ENCODE data around the gene TP53RK.

The TP53RK gene

GRCh38 chr20:46720776-46721425, 31.7 kb upstream of the TP53RK start:
- Histone ChIP-seq H2AFZ (ENCODE audit: insufficient read depth, low read length, poor library complexity) (no peak overlapping the region), H2BK120ac (ENCODE audit: insufficient read depth, low read length, poor library complexity) (no peak overlapping the region), H3K9me3 (ENCODE audit: insufficient read depth, low read depth, low read length) (no peaks in the 10 kb centered on the region), H3K27ac (ENCODE audit: low read depth, low read length) (no peak overlapping the region), H3K18ac (ENCODE audit: low read length) (no peak overlapping the region), H3K4me2 (ENCODE audit: low read length) (no peak overlapping the region), H2BK12ac (ENCODE audit: low read length) (no peak overlapping the region), H3K4me1 (ENCODE audit: control insufficient read depth in 1 of 2, insufficient read depth in 2 of 2, low read length in 2 of 2) (no peaks in the 10 kb centered on the region), H3K36me3 (ENCODE audit: control insufficient read depth in 1 of 2, insufficient read depth in 2 of 2, low read length in 2 of 2) (peaks cover 7 to 8% of the 10 kb centered on the region in 2 experiments), H2BK5ac (ENCODE audit: low read depth, low read length, poor library complexity) (no peak overlapping the region), H3K14ac (ENCODE audit: low read length) (no peak overlapping the region), H3K9ac (ENCODE audit: low read length) (no peak overlapping the region), H2AK5ac (ENCODE audit: low read length) (no peak overlapping the region), H4K8ac (ENCODE audit: low read depth, low read length) (no peak overlapping the region), H3K23ac (ENCODE audit: low read length) (no peak overlapping the region), H3K79me2 (ENCODE audit: control insufficient read depth, insufficient read depth, low read length, poor library complexity) (no peaks in the 10 kb centered on the region), H3K4ac (ENCODE audit: low read depth, low read length) (no peak overlapping the region), H3K4me3 (ENCODE audit: low read depth, low read length) (no peak overlapping the region), H4K12ac (ENCODE audit: low read depth, low read length) (no peak overlapping the region), H3K27me3 (ENCODE audit: insufficient read depth, low read length) (no peaks in the 10 kb centered on the region), H3K79me1 (ENCODE audit: low read length) (no peaks in the 10 kb centered on the region), H4K91ac (ENCODE audit: low read depth, low read length) (no peak overlapping the region)
- DNase-seq, result no peak

DNA sequence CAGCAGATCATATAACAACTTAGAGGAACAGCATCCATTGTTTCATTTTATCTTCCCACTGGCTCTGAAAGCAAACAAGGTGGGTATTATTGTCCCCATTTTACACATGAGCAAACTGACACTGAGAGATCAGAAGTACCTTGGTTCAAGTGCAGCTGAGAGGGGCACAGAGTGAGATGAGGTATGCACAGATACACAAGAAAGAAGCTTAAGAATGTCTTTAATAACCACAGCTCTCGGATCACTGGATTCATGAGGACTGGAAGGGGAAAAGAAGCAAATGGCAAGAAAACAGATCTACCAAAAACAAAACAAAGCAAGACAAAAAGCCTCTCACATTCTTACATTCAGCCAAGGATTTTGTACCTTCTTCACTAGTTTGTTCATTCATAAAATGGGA, 30.8 kb upstream of the TP53RK start:
- Histone ChIP-seq H3K4me3 (ENCODE audit: low read depth, low read length) (no peak overlapping the region), H3K4ac (ENCODE audit: low read depth, low read length) (no peak overlapping the region), H3K36me3 (ENCODE audit: control insufficient read depth in 1 of 2, insufficient read depth in 2 of 2, low read length in 2 of 2) (no peaks in the 10 kb centered on the region), H3K23ac (ENCODE audit: low read length) (no peak overlapping the region), H2AK5ac (ENCODE audit: low read length) (no peak overlapping the region), H3K9me3 (ENCODE audit: insufficient read depth, low read depth, low read length) (no peaks in the 10 kb centered on the region), H2BK12ac (ENCODE audit: low read length) (no peak overlapping the region), H3K27ac (ENCODE audit: low read depth, low read length) (no peak overlapping the region), H4K8ac (ENCODE audit: low read depth, low read length) (no peak overlapping the region), H3K27me3 (ENCODE audit: insufficient read depth, low read length) (no peaks in the 10 kb centered on the region), H4K12ac (ENCODE audit: low read depth, low read length) (no peak overlapping the region), H4K91ac (ENCODE audit: low read depth, low read length) (no peak overlapping the region), H3K79me1 (ENCODE audit: low read length) (no peaks in the 10 kb centered on the region), H3K14ac (ENCODE audit: low read length) (no peak overlapping the region), H3K4me2 (ENCODE audit: low read length) (no peak overlapping the region), H2AFZ (ENCODE audit: insufficient read depth, low read length, poor library complexity) (no peak overlapping the region), H3K79me2 (ENCODE audit: control insufficient read depth, insufficient read depth, low read length, poor library complexity) (no peaks in the 10 kb centered on the region), H3K18ac (ENCODE audit: low read length) (no peak overlapping the region), H3K4me1 (ENCODE audit: control insufficient read depth in 1 of 2, insufficient read depth in 2 of 2, low read length in 2 of 2) (peaks cover 0 to 2% of the 10 kb centered on the region in 2 experiments), H2BK120ac (ENCODE audit: insufficient read depth, low read length, poor library complexity) (no peak overlapping the region), H2BK5ac (ENCODE audit: low read depth, low read length, poor library complexity) (no peak overlapping the region), H3K9ac (ENCODE audit: low read length) (no peak overlapping the region)
- DNase-seq, result no peak
- no CpG with 5 or more reads among the region's 1 CpG for WGBS (ENCODE audit: extremely low coverage, insufficient coverage, insufficient read length)

DNA sequence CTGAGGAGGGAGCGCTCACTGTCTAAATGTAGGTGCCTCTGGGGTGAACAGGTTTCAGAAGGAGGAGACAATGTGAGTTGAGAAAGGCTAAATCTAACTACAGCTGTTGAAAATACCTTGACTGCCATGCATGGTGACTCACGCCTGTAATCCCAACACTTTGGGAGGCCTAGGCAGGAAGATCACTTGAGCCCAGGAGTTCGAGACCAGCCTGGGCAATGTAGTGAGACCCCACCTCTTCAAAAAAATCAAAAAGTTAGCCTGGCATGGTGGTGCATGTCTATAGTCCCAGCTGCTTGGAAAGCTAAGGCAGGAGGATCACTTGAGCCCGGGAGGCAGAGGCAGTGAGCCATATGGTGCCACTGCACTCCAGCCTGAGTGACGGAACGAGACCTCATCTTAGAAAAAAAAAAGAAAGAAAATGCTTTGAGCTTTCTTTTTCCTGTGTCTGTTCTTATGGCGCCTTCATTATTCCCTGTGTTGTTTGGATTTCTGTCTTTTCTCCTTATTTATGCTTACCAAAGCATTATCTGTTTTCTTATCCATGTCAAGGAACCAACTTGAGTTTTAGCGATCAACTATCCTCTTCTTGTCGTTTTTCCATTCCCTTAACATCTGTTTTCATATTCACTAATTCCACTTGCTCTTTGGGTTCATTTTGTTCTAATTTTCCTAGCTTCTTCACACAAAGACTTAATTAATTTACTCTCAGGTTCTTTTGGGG, 28.7 kb upstream of the TP53RK start:
- Histone ChIP-seq H2AFZ (ENCODE audit: insufficient read depth, low read length, poor library complexity) (no peak overlapping the region), H2BK12ac (ENCODE audit: low read length) (no peak overlapping the region), H3K4me3 (ENCODE audit: low read depth, low read length) (no peak overlapping the region), H2BK5ac (ENCODE audit: low read depth, low read length, poor library complexity) (no peak overlapping the region), H3K27me3 (ENCODE audit: insufficient read depth, low read length) (no peaks in the 10 kb centered on the region), H3K23ac (ENCODE audit: low read length) (no peak overlapping the region), H3K4me2 (ENCODE audit: low read length) (no peak overlapping the region), H3K14ac (ENCODE audit: low read length) (no peak overlapping the region), H2AK5ac (ENCODE audit: low read length) (no peak overlapping the region), H3K79me2 (ENCODE audit: control insufficient read depth, insufficient read depth, low read length, poor library complexity) (no peaks in the 10 kb centered on the region), H3K9ac (ENCODE audit: low read length) (no peak overlapping the region), H3K27ac (ENCODE audit: low read depth, low read length) (no peak overlapping the region), H3K18ac (ENCODE audit: low read length) (no peak overlapping the region), H4K8ac (ENCODE audit: low read depth, low read length) (no peak overlapping the region), H4K12ac (ENCODE audit: low read depth, low read length) (no peak overlapping the region), H3K4ac (ENCODE audit: low read depth, low read length) (no peak overlapping the region), H3K4me1 (ENCODE audit: control insufficient read depth in 1 of 2, insufficient read depth in 2 of 2, low read length in 2 of 2) (peaks cover 0 to 2% of the 10 kb centered on the region in 2 experiments), H3K9me3 (ENCODE audit: insufficient read depth, low read depth, low read length) (no peaks in the 10 kb centered on the region), H3K79me1 (ENCODE audit: low read length) (no peaks in the 10 kb centered on the region), H4K91ac (ENCODE audit: low read depth, low read length) (no peak overlapping the region), H2BK120ac (ENCODE audit: insufficient read depth, low read length, poor library complexity) (no peak overlapping the region), H3K36me3 (ENCODE audit: control insufficient read depth in 1 of 2, insufficient read depth in 2 of 2, low read length in 2 of 2) (no peaks in the 10 kb centered on the region)
- peak; percentile 44 to 64 for DNase-seq
- WGBS (ENCODE audit: extremely low coverage, insufficient coverage, insufficient read length), result no CpG with 5 or more reads among the region's 9 CpGs

GRCh38 chr20:46715292-46715756, 26.1 kb upstream of the TP53RK start:
- H3K14ac ChIP-seq (ENCODE audit: low read length), result no peak overlapping the region
- H3K79me1 ChIP-seq (ENCODE audit: low read length), result no peaks in the 10 kb centered on the region
- H4K91ac ChIP-seq (ENCODE audit: low read depth, low read length), result no peak overlapping the region
- no peak overlapping the region for H3K4me3 ChIP-seq (ENCODE audit: low read depth, low read length)
- H4K12ac ChIP-seq (ENCODE audit: low read depth, low read length), result no peak overlapping the region
- no peak overlapping the region for H2BK120ac ChIP-seq (ENCODE audit: insufficient read depth, low read length, poor library complexity)
- no peak overlapping the region for H3K4me2 ChIP-seq (ENCODE audit: low read length)
- no peak overlapping the region for H2BK12ac ChIP-seq (ENCODE audit: low read length)
- H2AK5ac ChIP-seq (ENCODE audit: low read length), result no peak overlapping the region
- no peaks in the 10 kb centered on the region for H3K79me2 ChIP-seq (ENCODE audit: control insufficient read depth, insufficient read depth, low read length, poor library complexity)
- no peak overlapping the region for H4K8ac ChIP-seq (ENCODE audit: low read depth, low read length)
- WGBS (ENCODE audit: extremely low coverage, insufficient coverage, insufficient read length), result no CpG with 5 or more reads among the region's 4 CpGs
- H3K4me1 ChIP-seq (ENCODE audit: control insufficient read depth in 1 of 2, insufficient read depth in 2 of 2, low read length in 2 of 2), result peaks cover 3 to 5% of the 10 kb centered on the region in 2 experiments
- H2AFZ ChIP-seq (ENCODE audit: insufficient read depth, low read length, poor library complexity), result no peak overlapping the region
- no peaks in the 10 kb centered on the region for H3K9me3 ChIP-seq (ENCODE audit: insufficient read depth, low read depth, low read length)
- DNase-seq, result peak in 1 of 2 donors; percentile 18
- no peak overlapping the region for H3K4ac ChIP-seq (ENCODE audit: low read depth, low read length)
- H2BK5ac ChIP-seq (ENCODE audit: low read depth, low read length, poor library complexity), result no peak overlapping the region
- H3K23ac ChIP-seq (ENCODE audit: low read length), result no peak overlapping the region
- H3K9ac ChIP-seq (ENCODE audit: low read length), result no peak overlapping the region
- no peaks in the 10 kb centered on the region for H3K36me3 ChIP-seq (ENCODE audit: control insufficient read depth in 1 of 2, insufficient read depth in 2 of 2, low read length in 2 of 2)
- H3K27ac ChIP-seq (ENCODE audit: low read depth, low read length), result no peak overlapping the region
- H3K27me3 ChIP-seq (ENCODE audit: insufficient read depth, low read length), result no peaks in the 10 kb centered on the region
- H3K18ac ChIP-seq (ENCODE audit: low read length), result no peak overlapping the region

All from trophoblast cell (in vitro differentiated cells and primary cell).